WTC11 (cell line): ENCODE data around the gene NLRC5. TPM values are rescaled to one million over a fixed set of nuclear protein-coding genes. Genes with fewer than 3 reads are reported as not detected.

Source experiments
- ATAC-seq: fragments of 200-7000 bp; cut with Tn5 transposase; 2 replicates; pipeline ENCODE4 v1.10.0; 2021; ENCODE audit warnings: mild to moderate bottlenecking, moderate library complexity
- CTCF ChIA-PET: fragments of 300-600 bp; sonication (Branson Sonifier 250); formaldehyde crosslinking; loops from one replicate; lab custom pipeline; 2021; ENCODE audit warnings: antibody characterized with exemption; lab: Charles Lee
- POLR2A ChIA-PET: fragments of 350-600 bp; sonication (Branson Sonifier 250); formaldehyde crosslinking; loops from one replicate; lab custom pipeline; 2021; ENCODE audit warnings: antibody characterized with exemption; lab: Charles Lee
- DNase-seq: peaks from one replicate; pipeline ENCODE4 v3.0.0; 2021; ENCODE audit warnings: low spot score
- H3K27ac Mint-ChIP-seq: 2 replicates; pipeline ENCODE4 v1.8.0; 2021; ENCODE audit warnings: mixed read lengths
- H3K27me3 Mint-ChIP-seq: 2 replicates; pipeline ENCODE4 v1.8.0; 2021; ENCODE audit warnings: low read depth, mild to moderate bottlenecking, moderate library complexity, mixed read lengths
- H3K36me3 Mint-ChIP-seq: 2 replicates; pipeline ENCODE4 v1.8.0; 2021; ENCODE audit warnings: mixed read lengths
- H3K4me1 Mint-ChIP-seq: 2 replicates; pipeline ENCODE4 v1.8.0; 2022; ENCODE audit warnings: mixed read lengths
- H3K4me3 Mint-ChIP-seq: 2 replicates; pipeline ENCODE4 v1.8.0; 2021; ENCODE audit warnings: mild to moderate bottlenecking, moderate library complexity, mixed read lengths
- H3K9me3 Mint-ChIP-seq: 2 replicates; pipeline ENCODE4 v1.8.0; 2021; ENCODE audit warnings: mixed read lengths
- ATF2 ChIP-seq: sonication (generic); formaldehyde crosslinking; IDR thresholded peaks from 2 replicates; pipeline ENCODE4 v1.8.1; 2022; ENCODE audit warnings: low read depth, missing genetic modification reagents, borderline replicate concordance
- E2F5 ChIP-seq: sonication (generic); formaldehyde crosslinking; IDR thresholded peaks from 2 replicates; pipeline ENCODE4 v1.8.1; 2022; ENCODE audit warnings: mild to moderate bottlenecking, moderate library complexity, missing genetic modification reagents
- ERG ChIP-seq: fragments of 250-450 bp; sonication (Bioruptor Pico); IDR thresholded peaks from 2 replicates; pipeline ENCODE4 v1.8.0; 2021; ENCODE audit warnings: mild to moderate bottlenecking
- FOXJ3 ChIP-seq: sonication (generic); formaldehyde crosslinking; IDR thresholded peaks from 2 replicates; pipeline ENCODE4 v1.9.0; 2021; ENCODE audit warnings: missing genetic modification reagents, mild to moderate bottlenecking, borderline replicate concordance
- GRHL2 ChIP-seq: fragments of 250-450 bp; sonication (Bioruptor Pico); IDR thresholded peaks from 2 replicates; pipeline ENCODE4 v1.8.0; 2022; ENCODE audit warnings: mild to moderate bottlenecking, moderate library complexity; ENCODE audit not compliant: insufficient replicate concordance, severe bottlenecking
- HMGXB4 ChIP-seq: sonication (generic); formaldehyde crosslinking; IDR thresholded peaks from 2 replicates; pipeline ENCODE4 v1.8.1; 2023; ENCODE audit warnings: mild to moderate bottlenecking, moderate library complexity, missing genetic modification reagents
- IRF2 ChIP-seq: sonication (generic); formaldehyde crosslinking; IDR thresholded peaks from 2 replicates; pipeline ENCODE4 v1.8.0; 2022; ENCODE audit warnings: low read depth, missing genetic modification reagents, borderline replicate concordance
- NFATC4 ChIP-seq: fragments of 250-450 bp; sonication (Bioruptor Pico); IDR thresholded peaks from 2 replicates; pipeline ENCODE4 v1.9.0; 2021; ENCODE audit warnings: mild to moderate bottlenecking
- PRDM15 ChIP-seq: sonication (generic); formaldehyde crosslinking; IDR thresholded peaks from 2 replicates; pipeline ENCODE4 v1.8.0; 2022; ENCODE audit warnings: missing genetic modification reagents
- SMAD4 ChIP-seq: sonication (generic); formaldehyde crosslinking; IDR thresholded peaks from 2 replicates; pipeline ENCODE4 v1.8.0; 2022; ENCODE audit warnings: mild to moderate bottlenecking, missing genetic modification reagents
- SP1 ChIP-seq: sonication (generic); formaldehyde crosslinking; conservative IDR thresholded peaks from 2 replicates; pipeline ENCODE4 v1.8.1; 2022; ENCODE audit warnings: missing genetic modification reagents
- USF1 ChIP-seq: sonication (generic); formaldehyde crosslinking; IDR thresholded peaks from 2 replicates; pipeline ENCODE4 v1.8.0; 2022; ENCODE audit warnings: mild to moderate bottlenecking, missing genetic modification reagents
- ZBTB43 ChIP-seq: sonication (generic); formaldehyde crosslinking; IDR thresholded peaks from 2 replicates; pipeline ENCODE4 v1.8.1; 2023; ENCODE audit warnings: mild to moderate bottlenecking, missing genetic modification reagents
- ZNF219 ChIP-seq: sonication (generic); formaldehyde crosslinking; IDR thresholded peaks from 2 replicates; pipeline ENCODE4 v1.8.0; 2023; ENCODE audit warnings: missing genetic modification reagents, mild to moderate bottlenecking, borderline replicate concordance
- ZNF263 ChIP-seq: sonication (generic); formaldehyde crosslinking; IDR thresholded peaks from 2 replicates; pipeline ENCODE4 v1.8.1; 2022; ENCODE audit warnings: low read depth, mild to moderate bottlenecking, moderate library complexity, missing genetic modification reagents
- ZNF317 ChIP-seq: sonication (generic); formaldehyde crosslinking; IDR thresholded peaks from 2 replicates; pipeline ENCODE4 v1.8.1; 2023; ENCODE audit warnings: low read depth, mild to moderate bottlenecking, moderate library complexity, missing genetic modification reagents, borderline replicate concordance
- total RNA-seq: library from RNA; stranded (reverse); gene quantifications from 3 replicates; pipeline ENCODE4 v1.2.3, GENCODE V29; 2021

NLRC5 gene
- total RNA-seq, 1 experiment from 2014 or later: 2.8 TPM

- H3K27ac Mint-ChIP-seq: no peak overlapping the region
- DNase-seq: no peak
These were observed 6.7 kb upstream of the NLRC5 start for GRCh38 chr16:56982695-56983094.

GRCh38 chr16:56983211-56983751 is 6.1 kb upstream of the NLRC5 start:
- DNase-seq: no peak
- no peak overlapping the region for H3K27ac Mint-ChIP-seq
- H3K36me3 Mint-ChIP-seq: no peaks in the 10 kb centered on the region
- peaks cover 11% of the 10 kb centered on the region for H3K27me3 Mint-ChIP-seq
- no peak for ATAC-seq
- H3K4me3 Mint-ChIP-seq: no peak overlapping the region
- ChIA-PET CTCF (interaction anchor here (0.9 to 1.6 kb wide), 3 partner anchors 19 to 109 kb away, joined by 3 to 10 read pairs (median 4); partner anchors contain the start of gene CPNE2), POLR2A (interaction anchor here (1.1 kb wide), 1 partner anchor 21 kb away, joined by 3 read pairs; no protein-coding TSS in a partner anchor)
- H3K4me1 Mint-ChIP-seq: peaks cover 18% of the 10 kb centered on the region
- no peaks in the 10 kb centered on the region for H3K9me3 Mint-ChIP-seq
- TF ChIP-seq USF1: no peak
- TF ChIP-seq SMAD4 (CRISPR knock-in tag): no peak
- TF ChIP-seq FOXJ3 (CRISPR knock-in tag): no peak
- TF ChIP-seq ATF2 (CRISPR knock-in tag): no peak
- TF ChIP-seq GRHL2 (CRISPR knock-in tag): no peak
- TF ChIP-seq ZNF317 (CRISPR knock-in tag): no peak
- TF ChIP-seq ZBTB43 (CRISPR knock-in tag): no peak
- TF ChIP-seq ZNF263: no peak

More at GRCh38 chr16:56982695-56983094, 6.7 kb upstream of the NLRC5 start:
- POLR2A ChIA-PET: interaction anchor here (1.1 kb wide), 1 partner anchor 22 kb away, joined by 3 read pairs; no protein-coding TSS in a partner anchor
- H3K4me1 Mint-ChIP-seq: peaks cover 18% of the 10 kb centered on the region
- no peak overlapping the region for H3K4me3 Mint-ChIP-seq
- peaks cover 5% of the 10 kb centered on the region for H3K27me3 Mint-ChIP-seq
- no peaks in the 10 kb centered on the region for H3K9me3 Mint-ChIP-seq
- no peaks in the 10 kb centered on the region for H3K36me3 Mint-ChIP-seq
- TF ChIP-seq E2F5 (no peak), IRF2 (no peak), SP1 (CRISPR knock-in tag) (no peak), ZNF219 (no peak), NFATC4 (CRISPR knock-in tag) (no peak), PRDM15 (CRISPR knock-in tag) (no peak), HMGXB4 (CRISPR knock-in tag) (no peak), ERG (CRISPR knock-in tag) (no peak)
- CTCF ChIA-PET: interaction anchor here (0.9 to 1.6 kb wide), 2 partner anchors 18 to 63 kb away, joined by 3 to 10 read pairs; no protein-coding TSS in a partner anchor
- no peak for ATAC-seq
